ENCODE results near the gene IVL.

Gene IVL

GRCh38 chr1:152926091-152926490 lies 17.7 kb downstream of the IVL start:
- Histone ChIP-seq H3K36me3 (ENCODE audit: control insufficient read depth, low read depth, low read length) (no peaks in the 10 kb centered on the region), H3K9me3 (ENCODE audit: control insufficient read depth, low read depth, low read length) (peaks cover 30% of the 10 kb centered on the region), H3K4me3 (ENCODE audit: low read length) (no peak overlapping the region), H3K9ac (ENCODE audit: low read length) (no peak overlapping the region), H3K27ac (ENCODE audit: low read length) (no peak overlapping the region), H3K4me1 (ENCODE audit: control insufficient read depth, low read depth, low read length) (no peaks in the 10 kb centered on the region), H3K27me3 (ENCODE audit: control insufficient read depth, insufficient read depth, low read length) (no peaks in the 10 kb centered on the region)

- Histone ChIP-seq H3K27ac (ENCODE audit: low read length) (no peak overlapping the region), H3K9ac (ENCODE audit: low read length) (no peak overlapping the region), H3K4me1 (ENCODE audit: control insufficient read depth, low read depth, low read length) (no peaks in the 10 kb centered on the region), H3K27me3 (ENCODE audit: control insufficient read depth, insufficient read depth, low read length) (no peaks in the 10 kb centered on the region), H3K36me3 (ENCODE audit: control insufficient read depth, low read depth, low read length) (no peaks in the 10 kb centered on the region), H3K4me3 (ENCODE audit: low read length) (no peak overlapping the region), H3K9me3 (ENCODE audit: control insufficient read depth, low read depth, low read length) (peaks cover 25% of the 10 kb centered on the region)
These were observed 20.3 kb downstream of the IVL start for GRCh38 chr1:152928671-152929070.

- no peaks in the 10 kb centered on the region for H3K36me3 ChIP-seq (ENCODE audit: control insufficient read depth, low read depth, low read length)
- H3K27me3 ChIP-seq (ENCODE audit: control insufficient read depth, insufficient read depth, low read length), result no peaks in the 10 kb centered on the region
- H3K27ac ChIP-seq (ENCODE audit: low read length), result no peak overlapping the region
- H3K4me1 ChIP-seq (ENCODE audit: control insufficient read depth, low read depth, low read length), result no peaks in the 10 kb centered on the region
- H3K4me3 ChIP-seq (ENCODE audit: low read length), result no peak overlapping the region
- no peak overlapping the region for H3K9ac ChIP-seq (ENCODE audit: low read length)
- peaks cover 17% of the 10 kb centered on the region for H3K9me3 ChIP-seq (ENCODE audit: control insufficient read depth, low read depth, low read length)
These were observed 23.9 kb downstream of the IVL start for GRCh38 chr1:152932170-152932811.

- H3K36me3 ChIP-seq (ENCODE audit: control insufficient read depth, low read depth, low read length), result no peaks in the 10 kb centered on the region
- no peaks in the 10 kb centered on the region for H3K4me1 ChIP-seq (ENCODE audit: control insufficient read depth, low read depth, low read length)
- H3K27me3 ChIP-seq (ENCODE audit: control insufficient read depth, insufficient read depth, low read length), result no peaks in the 10 kb centered on the region
- no peak overlapping the region for H3K9ac ChIP-seq (ENCODE audit: low read length)
- H3K27ac ChIP-seq (ENCODE audit: low read length), result no peak overlapping the region
- H3K9me3 ChIP-seq (ENCODE audit: control insufficient read depth, low read depth, low read length), result peaks cover 16% of the 10 kb centered on the region
- H3K4me3 ChIP-seq (ENCODE audit: low read length), result no peak overlapping the region
These were observed 24.9 kb downstream of the IVL start for GRCh38 chr1:152933196-152933595.

- no peaks in the 10 kb centered on the region for H3K4me1 ChIP-seq (ENCODE audit: control insufficient read depth, low read depth, low read length)
- no peak overlapping the region for H3K4me3 ChIP-seq (ENCODE audit: low read length)
- H3K9me3 ChIP-seq (ENCODE audit: control insufficient read depth, low read depth, low read length), result peaks cover 8% of the 10 kb centered on the region
- no peak overlapping the region for H3K27ac ChIP-seq (ENCODE audit: low read length)
- no peaks in the 10 kb centered on the region for H3K27me3 ChIP-seq (ENCODE audit: control insufficient read depth, insufficient read depth, low read length)
- no peak overlapping the region for H3K9ac ChIP-seq (ENCODE audit: low read length)
- no peaks in the 10 kb centered on the region for H3K36me3 ChIP-seq (ENCODE audit: control insufficient read depth, low read depth, low read length)
These were observed 32.3 kb downstream of the IVL start for GRCh38 chr1:152940614-152941013.

GRCh38 chr1:152941037-152941711 lies 32.8 kb downstream of the IVL start:
- H3K27ac ChIP-seq (ENCODE audit: low read length), result no peak overlapping the region
- no peaks in the 10 kb centered on the region for H3K4me1 ChIP-seq (ENCODE audit: control insufficient read depth, low read depth, low read length)
- H3K36me3 ChIP-seq (ENCODE audit: control insufficient read depth, low read depth, low read length), result no peaks in the 10 kb centered on the region
- peaks cover 6% of the 10 kb centered on the region for H3K9me3 ChIP-seq (ENCODE audit: control insufficient read depth, low read depth, low read length)
- no peak overlapping the region for H3K4me3 ChIP-seq (ENCODE audit: low read length)
- H3K27me3 ChIP-seq (ENCODE audit: control insufficient read depth, insufficient read depth, low read length), result no peaks in the 10 kb centered on the region
- H3K9ac ChIP-seq (ENCODE audit: low read length), result no peak overlapping the region

- H3K4me3 ChIP-seq (ENCODE audit: low read length), result no peak overlapping the region
- H3K36me3 ChIP-seq (ENCODE audit: control insufficient read depth, low read depth, low read length), result no peaks in the 10 kb centered on the region
- no peaks in the 10 kb centered on the region for H3K27me3 ChIP-seq (ENCODE audit: control insufficient read depth, insufficient read depth, low read length)
- H3K9ac ChIP-seq (ENCODE audit: low read length), result no peak overlapping the region
- peaks cover 4% of the 10 kb centered on the region for H3K9me3 ChIP-seq (ENCODE audit: control insufficient read depth, low read depth, low read length)
- H3K27ac ChIP-seq (ENCODE audit: low read length), result no peak overlapping the region
- H3K4me1 ChIP-seq (ENCODE audit: control insufficient read depth, low read depth, low read length), result no peaks in the 10 kb centered on the region
These were observed 33.8 kb downstream of the IVL start for GRCh38 chr1:152942161-152942560.

GRCh38 chr1:152946248-152946647 lies 37.9 kb downstream of the IVL start:
- H3K4me3 ChIP-seq (ENCODE audit: low read length), result no peak overlapping the region

GRCh38 chr1:152946651-152947256 lies 38.4 kb downstream of the IVL start, which contains the start of gene SPRR5:
Gene SPRR5, plus strand, starts transcription at chr1:152947206. Its CDS starts 1,349 bp downstream, at chr1:152948555.
- Histone ChIP-seq H3K9ac (ENCODE audit: low read length) (no peak within 1 kb of the TSS), H3K27me3 (ENCODE audit: control insufficient read depth, insufficient read depth, low read length) (no peaks in the 10 kb centered on the region)

More at GRCh38 chr1:152946248-152946647, 37.9 kb downstream of the IVL start:
- H3K4me1 ChIP-seq (ENCODE audit: control insufficient read depth, low read depth, low read length), result no peaks in the 10 kb centered on the region
- peaks cover 4% of the 10 kb centered on the region for H3K9me3 ChIP-seq (ENCODE audit: control insufficient read depth, low read depth, low read length)
- H3K9ac ChIP-seq (ENCODE audit: low read length), result no peak overlapping the region
- H3K27me3 ChIP-seq (ENCODE audit: control insufficient read depth, insufficient read depth, low read length), result no peaks in the 10 kb centered on the region
- no peak overlapping the region for H3K27ac ChIP-seq (ENCODE audit: low read length)
- H3K36me3 ChIP-seq (ENCODE audit: control insufficient read depth, low read depth, low read length), result no peaks in the 10 kb centered on the region

GRCh38 chr1:152951711-152952110 lies 43.4 kb downstream of the IVL start:
- no peak overlapping the region for H3K27ac ChIP-seq (ENCODE audit: low read length)
- H3K36me3 ChIP-seq (ENCODE audit: control insufficient read depth, low read depth, low read length), result no peaks in the 10 kb centered on the region
- no peaks in the 10 kb centered on the region for H3K4me1 ChIP-seq (ENCODE audit: control insufficient read depth, low read depth, low read length)
- no peak overlapping the region for H3K9ac ChIP-seq (ENCODE audit: low read length)
- H3K27me3 ChIP-seq (ENCODE audit: control insufficient read depth, insufficient read depth, low read length), result no peaks in the 10 kb centered on the region
- peaks cover 6% of the 10 kb centered on the region for H3K9me3 ChIP-seq (ENCODE audit: control insufficient read depth, low read depth, low read length)
- no peak overlapping the region for H3K4me3 ChIP-seq (ENCODE audit: low read length)

More at GRCh38 chr1:152946651-152947256, 38.4 kb downstream of the IVL start, which contains the start of gene SPRR5:
- H3K27ac ChIP-seq (ENCODE audit: low read length), result no peak within 1 kb of the TSS
- no peaks in the 10 kb centered on the region for H3K36me3 ChIP-seq (ENCODE audit: control insufficient read depth, low read depth, low read length)
- H3K4me3 ChIP-seq (ENCODE audit: low read length), result no peak within 1 kb of the TSS
- H3K9me3 ChIP-seq (ENCODE audit: control insufficient read depth, low read depth, low read length), result peaks cover 4% of the 10 kb centered on the region
- no peaks in the 10 kb centered on the region for H3K4me1 ChIP-seq (ENCODE audit: control insufficient read depth, low read depth, low read length)

- no peak overlapping the region for H3K27ac ChIP-seq (ENCODE audit: low read length)
- H3K9ac ChIP-seq (ENCODE audit: low read length), result no peak overlapping the region
- H3K4me3 ChIP-seq (ENCODE audit: low read length), result no peak overlapping the region
- H3K9me3 ChIP-seq (ENCODE audit: control insufficient read depth, low read depth, low read length), result peaks cover 9% of the 10 kb centered on the region
- H3K27me3 ChIP-seq (ENCODE audit: control insufficient read depth, insufficient read depth, low read length), result no peaks in the 10 kb centered on the region
- no peaks in the 10 kb centered on the region for H3K4me1 ChIP-seq (ENCODE audit: control insufficient read depth, low read depth, low read length)
- H3K36me3 ChIP-seq (ENCODE audit: control insufficient read depth, low read depth, low read length), result no peaks in the 10 kb centered on the region
These were observed 45.4 kb downstream of the IVL start for GRCh38 chr1:152953761-152954160.

Data from iPS-18a (cell line).